Astrocyte (in vitro differentiated cells and primary cell): ENCODE data around the gene KCNJ4.

Source experiments
- EZH2 ChIP-seq: IDR thresholded peaks from 2 replicates; pipeline ENCODE4 v1.6.1; 2012; ENCODE audit warnings: mild to moderate bottlenecking, low read length, inconsistent platforms; ENCODE audit not compliant: insufficient read depth
- TF ChIP-seq, protein P1 (sequence below): IDR thresholded peaks from 2 replicates; pipeline ENCODE4 v1.5.1; 2011; ENCODE audit warnings: low read depth, mild to moderate bottlenecking, inconsistent platforms, low read length, moderate library complexity; ENCODE audit not compliant: insufficient read depth

DNA sequence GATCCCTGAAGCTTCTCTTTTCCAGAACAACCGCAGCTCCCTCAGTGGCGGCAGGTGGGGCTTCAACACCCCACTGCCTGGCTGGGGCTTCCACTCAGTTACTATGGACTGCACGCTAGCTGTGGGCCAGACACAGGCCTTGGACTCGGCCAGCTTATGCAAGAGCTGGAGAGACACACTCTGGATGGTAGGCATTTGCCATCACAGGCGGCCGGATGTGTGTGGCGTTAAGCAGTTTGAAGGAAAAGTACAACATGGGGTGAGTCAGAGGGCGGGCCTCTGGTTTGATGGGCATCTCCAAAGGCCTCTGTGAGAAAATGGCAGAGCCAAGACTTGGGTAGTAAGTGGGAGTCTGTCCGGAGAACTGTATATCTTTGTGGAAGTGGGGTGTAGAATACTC lies 17.6 kb downstream of the KCNJ4 start:
- TF ChIP-seq, protein P1, sequence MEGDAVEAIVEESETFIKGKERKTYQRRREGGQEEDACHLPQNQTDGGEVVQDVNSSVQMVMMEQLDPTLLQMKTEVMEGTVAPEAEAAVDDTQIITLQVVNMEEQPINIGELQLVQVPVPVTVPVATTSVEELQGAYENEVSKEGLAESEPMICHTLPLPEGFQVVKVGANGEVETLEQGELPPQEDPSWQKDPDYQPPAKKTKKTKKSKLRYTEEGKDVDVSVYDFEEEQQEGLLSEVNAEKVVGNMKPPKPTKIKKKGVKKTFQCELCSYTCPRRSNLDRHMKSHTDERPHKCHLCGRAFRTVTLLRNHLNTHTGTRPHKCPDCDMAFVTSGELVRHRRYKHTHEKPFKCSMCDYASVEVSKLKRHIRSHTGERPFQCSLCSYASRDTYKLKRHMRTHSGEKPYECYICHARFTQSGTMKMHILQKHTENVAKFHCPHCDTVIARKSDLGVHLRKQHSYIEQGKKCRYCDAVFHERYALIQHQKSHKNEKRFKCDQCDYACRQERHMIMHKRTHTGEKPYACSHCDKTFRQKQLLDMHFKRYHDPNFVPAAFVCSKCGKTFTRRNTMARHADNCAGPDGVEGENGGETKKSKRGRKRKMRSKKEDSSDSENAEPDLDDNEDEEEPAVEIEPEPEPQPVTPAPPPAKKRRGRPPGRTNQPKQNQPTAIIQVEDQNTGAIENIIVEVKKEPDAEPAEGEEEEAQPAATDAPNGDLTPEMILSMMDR, result no peak
- TF ChIP-seq EZH2, result no peak
